ENCODE results near the gene WWOX. TPM values are rescaled to one million over a fixed set of nuclear protein-coding genes. Genes with fewer than 3 reads are reported as not detected.
A peak's percentile ranks its signal among the peaks of the same experiment; 100 is the strongest.

Gene WWOX
- total and polyA plus RNA-seq, 2 of the 13 experiments (the other 11 are each of a cell fraction or from before 2014, with no cell fraction given): 9.1 to 37.4 TPM

DNA sequence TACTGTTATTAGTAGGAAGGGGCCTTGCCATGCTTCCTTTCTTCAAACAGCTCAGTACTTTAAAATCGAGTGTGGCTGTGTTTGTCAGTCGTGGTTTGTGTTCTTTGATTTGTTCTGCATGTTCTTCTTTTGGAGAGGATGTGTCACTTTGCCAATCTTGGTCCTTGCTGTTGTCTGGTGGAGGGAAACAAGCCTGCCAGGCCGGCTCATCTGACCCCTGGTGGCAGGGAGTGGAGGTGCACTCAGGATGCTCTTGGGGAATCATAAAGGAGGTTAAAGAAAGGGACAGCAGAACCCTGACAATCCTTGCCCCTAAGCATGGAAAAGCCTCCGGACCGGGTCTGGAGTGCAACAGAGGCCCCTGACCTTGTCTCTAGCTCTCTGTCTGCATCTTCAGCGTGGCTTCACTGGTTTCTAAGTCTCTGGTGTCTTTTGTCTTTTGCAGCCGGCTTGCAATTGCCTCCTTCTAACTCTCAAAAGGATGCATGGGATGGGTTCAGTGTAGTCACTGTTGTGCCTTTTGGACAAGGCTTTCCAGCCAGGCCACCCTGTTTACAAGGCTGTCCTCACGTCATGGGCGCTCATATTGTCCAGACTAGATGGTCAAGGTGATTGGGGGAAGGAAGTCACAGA is 135.8 kb downstream of the WWOX start (continued):
- TF ChIP-seq HMGXB3 (CRISPR knock-in tag; IDR thresholded peaks at IDR 0.05; ENCODE audit: borderline replicate concordance): 0 out of 2 replicates have a peak, but pooled peaks have one; percentile 37
- 0 out of 2 replicates have a peak, but pooled peaks have one; percentile 34 for TF ChIP-seq THAP11 (CRISPR knock-in tag; IDR thresholded peaks at IDR 0.05)
- no peak for TF ChIP-seq MTERF4 (CRISPR knock-in tag; IDR thresholded peaks at IDR 0.05)
- no peak for TF ChIP-seq RXRA (CRISPR knock-in tag; IDR thresholded peaks at IDR 0.05)
- TF ChIP-seq ZNF501 (CRISPR knock-in tag; IDR thresholded peaks at IDR 0.05): peak; percentile 70; the same call in 1 of the 2 replicates
- 0 out of 2 replicates have a peak, but pooled peaks have one; percentile 25 for TF ChIP-seq ZNF792 (CRISPR knock-in tag; IDR thresholded peaks at IDR 0.05)
- peak; percentile 72; the same call in 1 of the 2 replicates for TF ChIP-seq FOXK1 (CRISPR knock-in tag; IDR thresholded peaks at IDR 0.05; ENCODE audit: borderline replicate concordance, low read depth)
- peak; percentile 51 for TF ChIP-seq FOSL2 (CRISPR knock-in tag; IDR thresholded peaks at IDR 0.05)
- TF ChIP-seq, protein P1, sequence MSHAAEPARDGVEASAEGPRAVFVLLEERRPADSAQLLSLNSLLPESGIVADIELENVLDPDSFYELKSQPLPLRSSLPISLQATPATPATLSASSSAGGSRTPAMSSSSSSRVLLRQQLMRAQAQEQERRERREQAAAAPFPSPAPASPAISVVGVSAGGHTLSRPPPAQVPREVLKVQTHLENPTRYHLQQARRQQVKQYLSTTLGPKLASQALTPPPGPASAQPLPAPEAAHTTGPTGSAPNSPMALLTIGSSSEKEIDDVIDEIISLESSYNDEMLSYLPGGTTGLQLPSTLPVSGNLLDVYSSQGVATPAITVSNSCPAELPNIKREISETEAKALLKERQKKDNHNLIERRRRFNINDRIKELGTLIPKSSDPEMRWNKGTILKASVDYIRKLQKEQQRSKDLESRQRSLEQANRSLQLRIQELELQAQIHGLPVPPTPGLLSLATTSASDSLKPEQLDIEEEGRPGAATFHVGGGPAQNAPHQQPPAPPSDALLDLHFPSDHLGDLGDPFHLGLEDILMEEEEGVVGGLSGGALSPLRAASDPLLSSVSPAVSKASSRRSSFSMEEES (CRISPR knock-in tag; IDR thresholded peaks at IDR 0.05): no peak
- no peak for TF ChIP-seq FUBP1 (CRISPR knock-in tag; IDR thresholded peaks at IDR 0.05; ENCODE audit: borderline replicate concordance)
- TF ChIP-seq, protein P2, sequence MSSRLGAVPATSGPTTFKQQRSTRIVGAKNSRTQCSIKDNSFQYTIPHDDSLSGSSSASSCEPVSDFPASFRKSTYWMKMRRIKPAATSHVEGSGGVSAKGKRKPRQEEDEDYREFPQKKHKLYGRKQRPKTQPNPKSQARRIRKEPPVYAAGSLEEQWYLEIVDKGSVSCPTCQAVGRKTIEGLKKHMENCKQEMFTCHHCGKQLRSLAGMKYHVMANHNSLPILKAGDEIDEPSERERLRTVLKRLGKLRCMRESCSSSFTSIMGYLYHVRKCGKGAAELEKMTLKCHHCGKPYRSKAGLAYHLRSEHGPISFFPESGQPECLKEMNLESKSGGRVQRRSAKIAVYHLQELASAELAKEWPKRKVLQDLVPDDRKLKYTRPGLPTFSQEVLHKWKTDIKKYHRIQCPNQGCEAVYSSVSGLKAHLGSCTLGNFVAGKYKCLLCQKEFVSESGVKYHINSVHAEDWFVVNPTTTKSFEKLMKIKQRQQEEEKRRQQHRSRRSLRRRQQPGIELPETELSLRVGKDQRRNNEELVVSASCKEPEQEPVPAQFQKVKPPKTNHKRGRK (CRISPR knock-in tag; IDR thresholded peaks at IDR 0.05): no peak
- TF ChIP-seq, protein P3, sequence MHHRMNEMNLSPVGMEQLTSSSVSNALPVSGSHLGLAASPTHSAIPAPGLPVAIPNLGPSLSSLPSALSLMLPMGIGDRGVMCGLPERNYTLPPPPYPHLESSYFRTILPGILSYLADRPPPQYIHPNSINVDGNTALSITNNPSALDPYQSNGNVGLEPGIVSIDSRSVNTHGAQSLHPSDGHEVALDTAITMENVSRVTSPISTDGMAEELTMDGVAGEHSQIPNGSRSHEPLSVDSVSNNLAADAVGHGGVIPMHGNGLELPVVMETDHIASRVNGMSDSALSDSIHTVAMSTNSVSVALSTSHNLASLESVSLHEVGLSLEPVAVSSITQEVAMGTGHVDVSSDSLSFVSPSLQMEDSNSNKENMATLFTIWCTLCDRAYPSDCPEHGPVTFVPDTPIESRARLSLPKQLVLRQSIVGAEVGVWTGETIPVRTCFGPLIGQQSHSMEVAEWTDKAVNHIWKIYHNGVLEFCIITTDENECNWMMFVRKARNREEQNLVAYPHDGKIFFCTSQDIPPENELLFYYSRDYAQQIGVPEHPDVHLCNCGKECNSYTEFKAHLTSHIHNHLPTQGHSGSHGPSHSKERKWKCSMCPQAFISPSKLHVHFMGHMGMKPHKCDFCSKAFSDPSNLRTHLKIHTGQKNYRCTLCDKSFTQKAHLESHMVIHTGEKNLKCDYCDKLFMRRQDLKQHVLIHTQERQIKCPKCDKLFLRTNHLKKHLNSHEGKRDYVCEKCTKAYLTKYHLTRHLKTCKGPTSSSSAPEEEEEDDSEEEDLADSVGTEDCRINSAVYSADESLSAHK (CRISPR knock-in tag; IDR thresholded peaks at IDR 0.05; ENCODE audit: borderline replicate concordance): no peak
- no peak for TF ChIP-seq ZNF740 (CRISPR knock-in tag; IDR thresholded peaks at IDR 0.05)
- peak; percentile 59; the same call in 1 of the 2 replicates for TF ChIP-seq ZNF124 (CRISPR knock-in tag; IDR thresholded peaks at IDR 0.05)
- TF ChIP-seq SALL1 (CRISPR knock-in tag; IDR thresholded peaks at IDR 0.05): peak; percentile 85
